Smooth muscle cell (in vitro differentiated cells): ENCODE results near the gene RTRAF. TPM values are rescaled to one million over a fixed set of nuclear protein-coding genes. Genes with fewer than 3 reads are reported as not detected.

Source experiments
- DNase-seq: peaks from one replicate; lab custom pipeline; 2025; ENCODE audit not compliant: unreplicated experiment; lab: John Stamatoyannopoulos, UW
- H2AFZ ChIP-seq: fragments of 200-600 bp; sonication (generic); 2 replicates; pipeline ENCODE4 v1.6.0; 2016; ENCODE audit warnings: antibody characterized with exemption, low read depth, mild to moderate bottlenecking
- H3F3A ChIP-seq: fragments of 200-600 bp; sonication (generic); 2 replicates; pipeline ENCODE4 v1.6.0; 2017; ENCODE audit warnings: antibody characterized with exemption, low read depth
- H3K27ac ChIP-seq: fragments of 200-600 bp; sonication (generic); 2 replicates; pipeline ENCODE4 v1.5.1; 2016; ENCODE audit warnings: low read depth, mild to moderate bottlenecking
- H3K27me3 ChIP-seq: fragments of 200-600 bp; sonication (generic); 2 replicates; pipeline ENCODE4 v1.6.1; 2016; ENCODE audit warnings: low read depth, mild to moderate bottlenecking
- H3K36me3 ChIP-seq: fragments of 200-600 bp; sonication (generic); 2 replicates; pipeline ENCODE4 v1.5.1; 2016; ENCODE audit warnings: low read depth
- H3K4me1 ChIP-seq: fragments of 200-600 bp; sonication (generic); 2 replicates; pipeline ENCODE4 v1.5.1; 2016; ENCODE audit warnings: low read depth
- H3K4me2 ChIP-seq: fragments of 200-600 bp; sonication (generic); 2 replicates; pipeline ENCODE4 v1.6.0; 2016; ENCODE audit warnings: mild to moderate bottlenecking
- H3K4me3 ChIP-seq: fragments of 200-600 bp; sonication (generic); 2 replicates; pipeline ENCODE4 v1.5.1; 2016; ENCODE audit warnings: mild to moderate bottlenecking
- H3K79me2 ChIP-seq: fragments of 200-600 bp; sonication (generic); 2 replicates; pipeline ENCODE4 v1.6.0; 2016; ENCODE audit warnings: low read depth, mild to moderate bottlenecking
- H3K9ac ChIP-seq: fragments of 200-600 bp; sonication (generic); 2 replicates; pipeline ENCODE4 v1.6.0; 2016; ENCODE audit warnings: low read depth
- H3K9me3 ChIP-seq: fragments of 200-600 bp; sonication (generic); replicated peaks from 2 replicates; pipeline ENCODE4 v1.5.1; 2016; ENCODE audit warnings: low read depth
- H4K20me1 ChIP-seq: fragments of 200-600 bp; sonication (generic); 2 replicates; pipeline ENCODE4 v1.6.0; 2016; ENCODE audit warnings: low read depth
- WGBS: methylation state at CpG from one replicate; pipeline ENCODE4 v1.1.7; 2016; ENCODE audit warnings: low lambda C conversion rate; 5-methylcytosine and 5-hydroxymethylcytosine counted together
- polyA plus RNA-seq: library from polyadenylated mRNA; unstranded; fragments of >200 nt; fragmentation: Nextera tagmentation; extraction: Ambion mirVana; gene quantifications from 2 replicates; pipeline ENCODE4 v1.2.1, GENCODE V29; 2016
- total RNA-seq: library from RNA; depleted of rRNA; stranded (reverse); fragments of >200 nt; gene quantifications from 2 replicates; pipeline ENCODE4 v1.2.3, GENCODE V29; 2014
- TF ChIP-seq, protein P1 (sequence below): fragments of 200-600 bp; sonication (generic); IDR thresholded peaks from 2 replicates; pipeline ENCODE4 v1.5.1; 2017; ENCODE audit warnings: borderline replicate concordance, mild to moderate bottlenecking, antibody characterized with exemption; ENCODE audit not compliant: insufficient read depth, poor library complexity, severe bottlenecking

Gene RTRAF
- total and polyA plus RNA-seq, 2 experiments from 2014 or later = 163 to 218 TPM

DNA sequence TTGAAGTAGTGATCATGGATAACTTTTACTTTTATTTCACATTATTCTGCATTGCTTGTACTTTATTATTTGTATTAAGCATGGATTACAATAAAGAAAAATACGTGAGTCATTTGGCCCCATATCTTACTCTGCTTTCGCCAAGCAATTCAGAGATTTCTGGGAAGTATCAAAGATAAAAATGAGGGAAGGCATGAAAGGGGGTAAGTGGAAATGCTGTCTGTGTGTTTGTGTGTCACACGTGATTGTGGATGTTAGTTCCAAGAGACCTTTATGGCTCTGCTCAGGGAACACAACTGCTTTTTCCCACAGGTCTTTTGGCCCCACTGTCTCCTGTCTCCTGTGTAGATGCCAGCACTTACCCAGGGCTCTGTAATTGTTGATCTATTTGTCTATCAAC, 69.0 kb downstream of the RTRAF start:
- Histone ChIP-seq H3K9ac (no peak overlapping the region), H3K4me2 (no peak overlapping the region), H3K27ac (no peak overlapping the region), H3F3A (peaks cover 18% of the 10 kb centered on the region), H4K20me1 (peaks cover 12% of the 10 kb centered on the region), H3K4me1 (peaks cover 20% of the 10 kb centered on the region), H2AFZ (no peak overlapping the region), H3K27me3 (no peaks in the 10 kb centered on the region), H3K79me2 (peaks cover 61% of the 10 kb centered on the region), H3K36me3 (peaks cover 4% of the 10 kb centered on the region), H3K9me3 (no peaks in the 10 kb centered on the region), H3K4me3 (no peak overlapping the region)
- WGBS = 75% methylated on average over 3 of the region's 3 CpGs
- TF ChIP-seq, protein P1, sequence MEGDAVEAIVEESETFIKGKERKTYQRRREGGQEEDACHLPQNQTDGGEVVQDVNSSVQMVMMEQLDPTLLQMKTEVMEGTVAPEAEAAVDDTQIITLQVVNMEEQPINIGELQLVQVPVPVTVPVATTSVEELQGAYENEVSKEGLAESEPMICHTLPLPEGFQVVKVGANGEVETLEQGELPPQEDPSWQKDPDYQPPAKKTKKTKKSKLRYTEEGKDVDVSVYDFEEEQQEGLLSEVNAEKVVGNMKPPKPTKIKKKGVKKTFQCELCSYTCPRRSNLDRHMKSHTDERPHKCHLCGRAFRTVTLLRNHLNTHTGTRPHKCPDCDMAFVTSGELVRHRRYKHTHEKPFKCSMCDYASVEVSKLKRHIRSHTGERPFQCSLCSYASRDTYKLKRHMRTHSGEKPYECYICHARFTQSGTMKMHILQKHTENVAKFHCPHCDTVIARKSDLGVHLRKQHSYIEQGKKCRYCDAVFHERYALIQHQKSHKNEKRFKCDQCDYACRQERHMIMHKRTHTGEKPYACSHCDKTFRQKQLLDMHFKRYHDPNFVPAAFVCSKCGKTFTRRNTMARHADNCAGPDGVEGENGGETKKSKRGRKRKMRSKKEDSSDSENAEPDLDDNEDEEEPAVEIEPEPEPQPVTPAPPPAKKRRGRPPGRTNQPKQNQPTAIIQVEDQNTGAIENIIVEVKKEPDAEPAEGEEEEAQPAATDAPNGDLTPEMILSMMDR = no peak
- DNase-seq = no peak

DNA sequence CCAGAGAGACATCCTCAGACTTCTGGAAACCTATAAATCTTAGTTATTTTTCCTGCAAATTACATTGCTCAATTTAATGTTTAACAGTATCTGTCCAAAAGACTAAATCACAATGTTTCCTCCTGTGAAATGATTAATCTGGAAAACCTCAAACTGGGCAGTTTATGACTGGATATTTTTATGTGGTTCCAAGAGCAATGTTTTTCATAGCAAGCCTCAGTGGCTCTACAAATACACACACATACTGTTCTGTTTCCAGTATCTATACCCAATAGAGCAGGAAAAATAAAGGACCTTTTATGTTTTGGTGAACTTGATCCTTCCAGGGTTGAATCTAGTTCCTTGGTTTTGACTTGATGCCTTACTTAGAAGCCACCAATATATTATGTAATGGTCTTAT, 70.3 kb downstream of the RTRAF start:
- TF ChIP-seq, protein P1 = no peak
- peaks cover 20% of the 10 kb centered on the region for H3K4me1 ChIP-seq
- H3K27ac ChIP-seq = no peak overlapping the region
- H3K36me3 ChIP-seq = peaks cover 4% of the 10 kb centered on the region
- no peak for DNase-seq
- H2AFZ ChIP-seq = no peak overlapping the region
- H3K4me3 ChIP-seq = no peak overlapping the region
- peaks cover 66% of the 10 kb centered on the region for H3K79me2 ChIP-seq
- H3K9ac ChIP-seq = no peak overlapping the region
- no peaks in the 10 kb centered on the region for H3K9me3 ChIP-seq
- H4K20me1 ChIP-seq = peaks cover 12% of the 10 kb centered on the region
- H3K4me2 ChIP-seq = no peak overlapping the region
- no peaks in the 10 kb centered on the region for H3K27me3 ChIP-seq
- H3F3A ChIP-seq = peaks cover 18% of the 10 kb centered on the region

DNA sequence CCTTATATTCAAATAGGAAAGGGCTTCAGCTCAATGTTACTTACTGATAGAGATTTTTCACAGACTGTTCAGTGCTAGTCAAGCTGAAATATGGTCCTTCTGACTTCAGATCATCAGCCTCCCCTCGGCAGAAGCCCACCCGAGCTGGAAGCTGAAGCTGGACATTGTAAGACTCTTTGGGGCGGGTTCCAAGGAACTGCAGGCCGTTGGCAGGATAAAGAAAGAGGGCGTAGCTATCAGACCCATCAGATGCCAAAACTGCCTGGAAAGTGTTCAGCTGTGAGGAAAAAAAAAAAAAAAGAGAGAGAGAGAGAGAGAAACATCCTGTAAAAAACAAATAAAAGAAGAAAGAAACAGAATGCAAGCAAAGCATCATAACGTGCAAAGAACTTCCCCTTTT, 70.7 kb downstream of the RTRAF start:
- DNase-seq = no peak
- H3K36me3 ChIP-seq = peaks cover 4% of the 10 kb centered on the region
- no peak overlapping the region for H3K4me2 ChIP-seq
- no peaks in the 10 kb centered on the region for H3K9me3 ChIP-seq
- no peak overlapping the region for H3K9ac ChIP-seq
- H3K4me1 ChIP-seq = peaks cover 20% of the 10 kb centered on the region
- no peak overlapping the region for H3K27ac ChIP-seq
- H4K20me1 ChIP-seq = peaks cover 12% of the 10 kb centered on the region
- TF ChIP-seq, protein P1 = no peak
- no peak overlapping the region for H3K4me3 ChIP-seq
- WGBS = 84% methylated on average over 6 of the region's 6 CpGs
- H2AFZ ChIP-seq = no peak overlapping the region
- H3K27me3 ChIP-seq = no peaks in the 10 kb centered on the region
- peaks cover 61% of the 10 kb centered on the region for H3K79me2 ChIP-seq
- H3F3A ChIP-seq = peaks cover 14% of the 10 kb centered on the region

Other genes starting within 250 kb of the RTRAF start
- gene GNG2, start 128.9 kb upstream of the RTRAF start, total RNA-seq = 128 and 132 TPM in 2 replicates
- gene GNG2, start 128.9 kb upstream of the RTRAF start, polyA plus RNA-seq = 61.5 and 83.6 TPM in 2 replicates
- 217 and 229 TPM in 2 replicates for gene NID2, start 79.5 kb downstream of the RTRAF start, total RNA-seq
- gene NID2, start 79.5 kb downstream of the RTRAF start, polyA plus RNA-seq = 130 and 196 TPM in 2 replicates